ENCODE results near the gene SCNM1. TPM values are rescaled to one million over a fixed set of nuclear protein-coding genes. Genes with fewer than 3 reads are reported as not detected.

SCNM1 gene
- total and polyA plus RNA-seq, 11 donors, result 11.5 to 44.4 (median 18.4) TPM

- Histone ChIP-seq H3K4me3 (peak overlapping the region in 10 of 12 donors; percentile 21 to 61 (median 46)), H3K4me1 (peaks cover 0 to 27% (median 3%) of the 10 kb centered on the region in 12 donors), H3K27me3 (no peaks in the 10 kb centered on the region), H3K9me3 (no peaks in the 10 kb centered on the region), H3K27ac (peak overlapping the region in 10 of 12 donors; percentile 20 to 72 (median 50)), H3K36me3 (peaks cover 0 to 42% (median 27%) of the 10 kb centered on the region in 9 donors)
- WGBS, 4 donors, result 22 to 42% (median 26%) methylated on average over 30 to 45 of the region's 45 CpGs
- DNase-seq (peak; percentile 84 to 91 (median 87)), ATAC-seq (peak; percentile 85 to 91 (median 88))
- TF ChIP-seq POLR2A (IDR thresholded peaks at IDR 0.05), result peak in 1 of 2 donors; percentile 35
- TF ChIP-seq CTCF (IDR thresholded peaks at IDR 0.05), result peak in 4 of 12 donors; percentile 5 to 22 (median 18)
- intact Hi-C loops (cut with DNase I), result no loop called here
These were observed 34.9 kb upstream of the SCNM1 start for GRCh38 chr1:151130987-151131586.

GRCh38 chr1:151131701-151132334 lies 34.1 kb upstream of the SCNM1 start:
- intact Hi-C loops (cut with DNase I), result no loop called here
- DNase-seq (peak in 1 of 5 donors; percentile 35), ATAC-seq (peak; percentile 27 to 60 (median 44))

GRCh38 chr1:151132335-151133017 lies 33.5 kb upstream of the SCNM1 start:
- Histone ChIP-seq H3K9me3 (no peaks in the 10 kb centered on the region), H3K4me1 (peaks cover 0 to 27% (median 3%) of the 10 kb centered on the region in 12 donors), H3K27ac (peak overlapping the region in 7 of 12 donors; percentile 12 to 72 (median 61)), H3K27me3 (no peaks in the 10 kb centered on the region), H3K36me3 (peaks cover 2 to 50% (median 38%) of the 10 kb centered on the region in 9 donors), H3K4me3 (peak overlapping the region in 10 of 12 donors; percentile 18 to 61 (median 46))
- ATAC-seq (no peak), DNase-seq (no peak)
- intact Hi-C loops (cut with DNase I), result no loop called here
- 74 to 81% (median 78%) methylated on average over 23 to 74 of the region's 74 CpGs for WGBS, 4 donors
- TF ChIP-seq POLR2A (IDR thresholded peaks at IDR 0.05) (no peak), CTCF (IDR thresholded peaks at IDR 0.05) (no peak)

More at GRCh38 chr1:151131701-151132334, 34.1 kb upstream of the SCNM1 start:
- Histone ChIP-seq H3K27ac (peak overlapping the region in 10 of 12 donors; percentile 20 to 72 (median 50)), H3K36me3 (peaks cover 2 to 49% (median 34%) of the 10 kb centered on the region in 9 donors), H3K27me3 (no peaks in the 10 kb centered on the region), H3K4me1 (peaks cover 0 to 27% (median 3%) of the 10 kb centered on the region in 12 donors), H3K9me3 (no peaks in the 10 kb centered on the region), H3K4me3 (peak overlapping the region in 10 of 12 donors; percentile 21 to 61 (median 46))
- WGBS, 4 donors, result 49 to 67% (median 56%) methylated on average over 36 to 39 of the region's 39 CpGs
- TF ChIP-seq CTCF (IDR thresholded peaks at IDR 0.05) (no peak), POLR2A (IDR thresholded peaks at IDR 0.05) (no peak)

All from heart left ventricle (tissue), 16 donors.